AG09309 (cell line): ENCODE data around the gene MPPED2.
A peak's percentile ranks its signal among the peaks of the same experiment; 100 is the strongest.

Experiments
- DNase-seq: peaks from one replicate; pipeline ENCODE4 v3.0.0-alpha.2; 2010; ENCODE audit warnings: low read depth
- H3K4me3 ChIP-seq: 2 replicates; pipeline ENCODE4 v1.5.1; 2011; ENCODE audit warnings: mild to moderate bottlenecking, low read depth, low read length, moderate library complexity; ENCODE audit not compliant: control insufficient read depth
- CTCF ChIP-seq: IDR thresholded peaks from 2 replicates; pipeline ENCODE4 v1.5.1; 2011; ENCODE audit warnings: mild to moderate bottlenecking, low read depth, low read length, inconsistent platforms; ENCODE audit not compliant: insufficient read depth, control insufficient read depth; ENCODE audit errors: missing control alignments

The MPPED2 gene, protein sequence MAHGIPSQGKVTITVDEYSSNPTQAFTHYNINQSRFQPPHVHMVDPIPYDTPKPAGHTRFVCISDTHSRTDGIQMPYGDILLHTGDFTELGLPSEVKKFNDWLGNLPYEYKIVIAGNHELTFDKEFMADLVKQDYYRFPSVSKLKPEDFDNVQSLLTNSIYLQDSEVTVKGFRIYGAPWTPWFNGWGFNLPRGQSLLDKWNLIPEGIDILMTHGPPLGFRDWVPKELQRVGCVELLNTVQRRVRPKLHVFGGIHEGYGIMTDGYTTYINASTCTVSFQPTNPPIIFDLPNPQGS

GRCh38 chr11:30586251-30587144, at the start of gene MPPED2:
Gene MPPED2, minus strand, starts transcription at chr11:30586353. Its CDS starts 5,980 bp downstream, at chr11:30580373.
- no peak for DNase-seq
- no peak for TF ChIP-seq CTCF
- peak within 1 kb of the TSS; percentile 17 for H3K4me3 ChIP-seq

DNA sequence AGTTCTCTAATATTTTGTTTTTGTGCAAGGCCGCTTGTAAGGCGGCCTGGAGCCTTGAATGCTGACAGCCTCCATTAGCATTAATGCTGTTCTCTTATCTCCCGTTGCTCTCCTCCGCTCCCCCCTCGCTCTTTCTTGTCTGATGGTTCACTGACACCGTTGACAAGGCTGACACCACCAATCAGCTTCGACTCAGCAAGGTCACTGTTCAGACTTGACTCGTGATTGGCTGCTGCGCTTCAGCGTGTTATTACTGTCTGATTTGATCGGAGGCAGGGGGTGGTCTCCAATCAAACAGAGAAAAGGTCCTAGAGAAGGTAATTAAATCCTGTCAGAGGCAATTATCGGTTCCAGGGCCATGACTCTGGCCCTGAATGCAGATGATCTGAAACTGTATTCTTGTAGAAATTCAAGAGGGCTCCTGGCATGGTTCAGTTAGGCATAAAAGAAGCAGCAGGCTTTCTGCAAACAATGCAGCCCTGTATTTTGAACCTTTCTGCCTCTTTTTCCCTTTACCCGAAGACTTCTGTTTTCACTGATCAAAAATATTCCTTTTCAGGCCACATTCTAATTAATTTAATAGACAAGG, 49.3 kb upstream of the MPPED2 start:
- DNase-seq: no peak
- TF ChIP-seq CTCF: no peak
- H3K4me3 ChIP-seq: no peak overlapping the region

GRCh38 chr11:30631148-30631547, 45.0 kb upstream of the MPPED2 start:
- DNase-seq: no peak
- H3K4me3 ChIP-seq: no peak overlapping the region
- no peak for TF ChIP-seq CTCF

GRCh38 chr11:30619767-30620166, 33.6 kb upstream of the MPPED2 start:
- no peak for DNase-seq
- H3K4me3 ChIP-seq: no peak overlapping the region
- no peak for TF ChIP-seq CTCF

DNA sequence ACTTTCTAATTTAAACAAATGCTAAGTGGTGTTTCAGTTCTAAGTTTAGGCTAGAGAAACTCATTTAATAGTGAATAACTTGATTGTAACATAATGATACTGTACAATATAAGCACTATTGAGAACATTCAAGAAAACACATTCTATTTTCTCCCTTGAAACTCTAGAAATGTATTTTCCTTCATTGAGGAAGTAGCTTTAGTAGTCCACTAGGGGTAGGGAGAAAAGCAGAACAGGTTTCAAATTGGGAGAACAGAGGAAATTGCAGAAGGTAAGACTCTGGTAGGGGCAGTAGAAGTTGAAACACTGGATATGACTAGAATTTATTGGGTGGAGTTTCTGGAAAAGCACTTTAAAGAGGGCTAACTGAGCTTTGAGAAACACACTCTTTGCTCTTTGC, 31.6 kb upstream of the MPPED2 start:
- no peak for DNase-seq
- TF ChIP-seq CTCF: no peak
- no peak overlapping the region for H3K4me3 ChIP-seq

GRCh38 chr11:30610628-30611027, 24.5 kb upstream of the MPPED2 start:
- H3K4me3 ChIP-seq: no peak overlapping the region
- no peak for TF ChIP-seq CTCF
- no peak for DNase-seq
